NCI-H2196 treated with DMSO at 0.1 percent for 48 hours (cell line): Measurements from ENCODE around the gene CCDC138.

Experiments used
- DNase-seq: peaks from one replicate; lab custom pipeline; 2025; ENCODE audit not compliant: unreplicated experiment; lab: John Stamatoyannopoulos, UW

CCDC138 gene

GRCh38 chr2:108918156-108918874 lies 131.7 kb downstream of the CCDC138 start:
- DNase-seq, result no peak

GRCh38 chr2:108918941-108919341 lies 132.4 kb downstream of the CCDC138 start:
- no peak for DNase-seq

GRCh38 chr2:108919571-108920373 lies 133.2 kb downstream of the CCDC138 start:
- no peak for DNase-seq

GRCh38 chr2:108920686-108921085 lies 134.1 kb downstream of the CCDC138 start:
- DNase-seq, result no peak

GRCh38 chr2:108921096-108922030 lies 134.8 kb downstream of the CCDC138 start:
- no peak for DNase-seq

- DNase-seq, result no peak
Measured at GRCh38 chr2:108922141-108922915, 135.8 kb downstream of the CCDC138 start.

- peak; percentile 75 for DNase-seq
Measured at GRCh38 chr2:108923019-108923700, 136.6 kb downstream of the CCDC138 start.

- no peak for DNase-seq
Measured at GRCh38 chr2:108923736-108924579, 137.4 kb downstream of the CCDC138 start.

GRCh38 chr2:108924580-108925251 lies 138.1 kb downstream of the CCDC138 start:
- DNase-seq, result no peak

- DNase-seq, result no peak
Measured at GRCh38 chr2:108925286-108925685, 138.7 kb downstream of the CCDC138 start.

GRCh38 chr2:108925735-108926134 lies 139.2 kb downstream of the CCDC138 start:
- no peak for DNase-seq
